ENCODE measurements around the gene SGPP1. TPM values are rescaled to one million over a fixed set of nuclear protein-coding genes. Genes with fewer than 3 reads are reported as not detected.

The SGPP1 gene

Small RNA genes lying within 50 kb of the gene (small RNA-seq; reads per million reads assigned to genes)
- gene AL161670.1 (ENCODE audit: insufficient read depth), result not detected
- gene RF00012 (ENCODE audit: insufficient read depth), result not detected
- gene RNU7-116P (ENCODE audit: insufficient read depth), result not detected

Measured in neuronal stem cell (in vitro differentiated cells).